GM10266 (cell line): ENCODE data around the gene ASS1.

ENCODE experiments used
- DNase-seq: peaks from one replicate; pipeline ENCODE4 v3.0.0; 2012; ENCODE audit errors: extremely low spot score
- CTCF ChIP-seq: IDR thresholded peaks from 2 replicates; pipeline ENCODE4 v1.5.1; 2012; ENCODE audit warnings: mild to moderate bottlenecking, low read depth; ENCODE audit not compliant: control insufficient read depth, insufficient read depth; ENCODE audit errors: missing control alignments

The ASS1 gene

DNA sequence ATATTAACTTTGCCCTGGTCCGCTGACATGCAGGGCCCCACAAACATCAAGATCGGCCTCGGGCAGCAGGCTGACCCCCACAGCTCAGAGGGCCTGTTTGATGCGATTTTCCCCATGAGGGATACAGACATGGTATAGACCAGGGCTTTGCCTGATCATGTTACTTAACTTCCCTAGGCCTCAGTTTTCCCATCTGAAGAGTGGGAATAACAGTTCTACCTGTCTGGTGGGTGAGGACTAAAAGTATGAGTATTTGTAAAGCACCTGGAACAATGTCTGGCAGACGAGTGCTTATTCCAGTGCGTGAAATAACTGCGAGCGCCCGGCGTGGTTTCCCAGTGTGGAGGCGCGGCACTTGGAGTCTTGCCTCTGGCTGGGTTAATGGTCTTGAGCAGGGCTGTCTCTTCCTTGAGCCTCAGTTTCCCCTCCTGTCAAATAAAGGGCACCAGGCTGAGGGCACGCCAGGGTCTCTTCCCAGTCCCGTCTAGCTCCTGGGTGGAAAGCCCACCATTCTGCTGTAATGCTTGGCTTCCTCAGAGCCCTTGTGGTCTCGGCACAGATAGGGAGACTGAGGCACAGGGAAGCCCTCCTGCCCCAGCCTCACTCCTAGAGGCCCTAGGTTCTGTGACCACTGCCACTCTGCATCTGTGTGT is 47.2 kb downstream of the ASS1 start:
- no peak for TF ChIP-seq CTCF
- DNase-seq, result no peak

DNA sequence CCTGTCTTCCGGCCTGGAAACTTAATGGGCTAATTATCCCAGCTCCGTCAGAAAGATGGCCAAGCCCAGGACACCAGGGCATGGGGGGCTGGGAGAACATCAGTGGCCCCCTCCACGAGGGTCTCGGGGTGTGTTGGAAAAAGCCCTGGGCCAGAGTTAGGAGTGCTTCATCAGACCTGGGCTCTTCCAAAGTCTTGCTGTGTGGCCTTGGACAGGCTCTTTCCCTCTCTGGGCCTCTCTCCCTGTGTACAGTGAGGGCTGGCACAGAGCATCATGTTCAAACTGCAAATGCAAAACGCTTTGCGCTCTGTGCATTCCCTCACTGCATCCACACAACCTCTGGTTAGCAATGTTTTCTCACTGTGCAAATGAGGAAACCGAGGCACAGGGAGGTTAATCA is 48.3 kb downstream of the ASS1 start:
- DNase-seq, result no peak
- TF ChIP-seq CTCF, result no peak

DNA sequence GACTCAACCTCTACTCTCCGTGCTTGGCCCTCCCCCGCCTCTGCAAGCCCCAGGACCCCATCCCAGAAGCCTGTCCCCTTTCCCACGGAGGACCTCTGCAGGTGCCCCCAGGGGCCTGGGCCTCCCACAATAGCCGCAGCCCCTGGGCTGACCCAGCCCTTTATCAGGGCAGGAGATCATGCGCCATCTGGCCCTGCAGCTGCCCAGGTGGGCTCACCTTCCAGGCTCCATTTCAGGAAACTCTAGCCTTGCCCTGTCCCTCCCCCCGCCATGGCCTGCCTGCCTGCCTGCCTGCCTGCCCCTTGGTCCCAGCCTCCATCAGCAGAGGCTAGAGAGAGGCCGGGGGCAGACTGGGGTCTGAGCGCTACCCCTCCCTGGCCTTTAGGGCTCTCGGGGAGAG is 48.7 kb downstream of the ASS1 start:
- no peak for TF ChIP-seq CTCF
- no peak for DNase-seq

DNA sequence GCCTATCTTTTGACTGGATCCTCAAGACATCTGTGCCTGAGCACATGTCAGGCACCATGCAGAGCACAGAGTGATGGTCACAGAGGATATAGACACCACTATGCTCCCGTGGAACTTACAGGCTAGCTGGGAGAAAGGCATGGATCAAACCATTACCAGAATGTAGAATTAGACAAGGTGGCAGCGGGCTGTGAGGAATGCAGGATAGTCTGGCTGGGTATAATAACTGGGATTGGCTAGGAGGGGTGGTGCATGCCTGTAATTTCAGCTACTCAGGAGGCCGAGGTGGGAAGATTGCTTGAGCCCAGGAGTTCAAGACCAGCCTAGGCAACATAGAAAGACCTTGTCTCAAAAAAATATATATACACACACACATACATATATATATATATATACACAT is 50.3 kb downstream of the ASS1 start:
- no peak for TF ChIP-seq CTCF
- DNase-seq, result no peak

- no peak for TF ChIP-seq CTCF
- DNase-seq, result no peak
Measured at GRCh38 chr9:130497139-130497538, 52.4 kb downstream of the ASS1 start.

GRCh38 chr9:130498298-130498917 is 53.6 kb downstream of the ASS1 start:
- no peak for TF ChIP-seq CTCF
- DNase-seq, result no peak

GRCh38 chr9:130498918-130499698 is 54.3 kb downstream of the ASS1 start:
- no peak for TF ChIP-seq CTCF
- no peak for DNase-seq
